ENCODE data around the gene RUNDC3A. TPM values are rescaled to one million over a fixed set of nuclear protein-coding genes. Genes with fewer than 3 reads are reported as not detected.

The RUNDC3A gene
- total and polyA plus RNA-seq, 2 of the 13 experiments (the other 11 are each of a cell fraction or from before 2014, with no cell fraction given) = 0.25 TPM; not detected in 1

DNA sequence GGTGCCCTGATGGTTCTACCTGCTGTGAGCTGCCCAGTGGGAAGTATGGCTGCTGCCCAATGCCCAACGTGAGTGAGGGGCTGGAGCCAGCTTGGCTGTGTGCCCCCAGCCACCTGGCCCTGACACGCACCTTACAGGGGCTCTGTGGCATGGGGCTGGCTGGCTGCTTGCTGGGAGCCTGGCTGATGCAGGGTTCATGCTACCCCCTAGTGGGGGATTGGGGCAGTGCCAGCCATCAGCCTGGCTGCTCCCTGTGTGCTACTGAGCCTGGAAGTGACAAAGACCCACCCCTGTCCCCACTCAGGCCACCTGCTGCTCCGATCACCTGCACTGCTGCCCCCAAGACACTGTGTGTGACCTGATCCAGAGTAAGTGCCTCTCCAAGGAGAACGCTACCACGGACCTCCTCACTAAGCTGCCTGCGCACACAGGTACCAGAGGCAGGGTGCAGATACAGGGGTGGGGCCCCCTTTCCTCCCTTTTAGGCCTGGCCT lies 42.4 kb downstream of the RUNDC3A start (continued):
- TF ChIP-seq, protein P1, sequence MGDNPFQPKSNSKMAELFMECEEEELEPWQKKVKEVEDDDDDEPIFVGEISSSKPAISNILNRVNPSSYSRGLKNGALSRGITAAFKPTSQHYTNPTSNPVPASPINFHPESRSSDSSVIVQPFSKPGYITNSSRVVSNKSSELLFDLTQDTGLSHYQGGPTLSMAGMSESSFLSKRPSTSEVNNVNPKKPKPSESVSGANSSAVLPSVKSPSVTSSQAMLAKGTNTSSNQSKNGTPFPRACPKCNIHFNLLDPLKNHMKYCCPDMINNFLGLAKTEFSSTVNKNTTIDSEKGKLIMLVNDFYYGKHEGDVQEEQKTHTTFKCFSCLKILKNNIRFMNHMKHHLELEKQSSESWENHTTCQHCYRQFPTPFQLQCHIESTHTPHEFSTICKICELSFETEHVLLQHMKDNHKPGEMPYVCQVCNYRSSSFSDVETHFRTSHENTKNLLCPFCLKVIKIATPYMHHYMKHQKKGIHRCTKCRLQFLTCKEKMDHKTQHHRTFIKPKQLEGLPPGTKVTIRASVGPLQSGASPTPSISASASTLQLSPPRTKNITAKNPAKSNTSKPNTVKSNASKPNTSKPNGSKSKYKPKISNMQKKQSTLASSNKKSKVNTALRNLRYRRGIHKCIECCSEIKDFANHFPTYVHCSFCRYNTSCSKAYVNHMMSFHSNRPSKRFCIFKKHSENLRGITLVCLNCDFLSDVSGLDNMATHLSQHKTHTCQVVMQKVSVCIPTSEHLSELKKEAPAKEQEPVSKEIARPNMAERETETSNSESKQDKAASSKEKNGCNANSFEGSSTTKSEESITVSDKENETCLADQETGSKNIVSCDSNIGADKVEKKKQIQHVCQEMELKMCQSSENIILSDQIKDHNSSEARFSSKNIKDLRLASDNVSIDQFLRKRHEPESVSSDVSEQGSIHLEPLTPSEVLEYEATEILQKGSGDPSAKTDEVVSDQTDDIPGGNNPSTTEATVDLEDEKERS (CRISPR knock-in tag; IDR thresholded peaks at IDR 0.05) = no peak
- TF ChIP-seq, protein P2, sequence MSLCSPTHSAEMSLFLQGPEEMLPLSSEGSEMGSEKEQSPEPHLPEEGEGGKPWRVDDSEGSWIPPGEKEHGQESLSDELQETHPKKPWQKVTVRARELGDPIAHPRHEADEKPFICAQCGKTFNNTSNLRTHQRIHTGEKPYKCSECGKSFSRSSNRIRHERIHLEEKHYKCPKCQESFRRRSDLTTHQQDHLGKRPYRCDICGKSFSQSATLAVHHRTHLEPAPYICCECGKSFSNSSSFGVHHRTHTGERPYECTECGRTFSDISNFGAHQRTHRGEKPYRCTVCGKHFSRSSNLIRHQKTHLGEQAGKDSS (CRISPR knock-in tag; IDR thresholded peaks at IDR 0.05; ENCODE audit: borderline replicate concordance, low read depth) = peak; percentile 55; the same call in 1 of the 2 replicates
- TF ChIP-seq ZNF552 (CRISPR knock-in tag; IDR thresholded peaks at IDR 0.05; ENCODE audit: borderline replicate concordance) (no peak), SPEN (CRISPR knock-in tag; IDR thresholded peaks at IDR 0.05; ENCODE audit: low read depth) (no peak; the same call in 1 of the 2 replicates), NFKB2 (CRISPR knock-in tag; IDR thresholded peaks at IDR 0.05; ENCODE audit: borderline replicate concordance) (peak; percentile 59; the same call in 1 of the 2 replicates), KAT8 (CRISPR knock-in tag; IDR thresholded peaks at IDR 0.05) (no peak), CAMTA2 (CRISPR knock-in tag; IDR thresholded peaks at IDR 0.05; ENCODE audit: borderline replicate concordance) (no peak), ZNF713 (CRISPR knock-in tag; IDR thresholded peaks at IDR 0.05) (no peak), ZC3H4 (CRISPR knock-in tag; IDR thresholded peaks at IDR 0.05; ENCODE audit: borderline replicate concordance) (no peak), ZNF556 (CRISPR knock-in tag; IDR thresholded peaks at IDR 0.05; ENCODE audit: borderline replicate concordance) (no peak), GABPB1 (CRISPR knock-in tag; IDR thresholded peaks at IDR 0.05) (0 out of 2 replicates have a peak, but pooled peaks have one; percentile 38), ZNF766 (CRISPR knock-in tag; IDR thresholded peaks at IDR 0.05; ENCODE audit: borderline replicate concordance) (no peak)
- TF ChIP-seq, protein P3, sequence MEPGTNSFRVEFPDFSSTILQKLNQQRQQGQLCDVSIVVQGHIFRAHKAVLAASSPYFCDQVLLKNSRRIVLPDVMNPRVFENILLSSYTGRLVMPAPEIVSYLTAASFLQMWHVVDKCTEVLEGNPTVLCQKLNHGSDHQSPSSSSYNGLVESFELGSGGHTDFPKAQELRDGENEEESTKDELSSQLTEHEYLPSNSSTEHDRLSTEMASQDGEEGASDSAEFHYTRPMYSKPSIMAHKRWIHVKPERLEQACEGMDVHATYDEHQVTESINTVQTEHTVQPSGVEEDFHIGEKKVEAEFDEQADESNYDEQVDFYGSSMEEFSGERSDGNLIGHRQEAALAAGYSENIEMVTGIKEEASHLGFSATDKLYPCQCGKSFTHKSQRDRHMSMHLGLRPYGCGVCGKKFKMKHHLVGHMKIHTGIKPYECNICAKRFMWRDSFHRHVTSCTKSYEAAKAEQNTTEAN (CRISPR knock-in tag; conservative IDR thresholded peaks at IDR 0.05) = no peak
- TF ChIP-seq, protein P4, sequence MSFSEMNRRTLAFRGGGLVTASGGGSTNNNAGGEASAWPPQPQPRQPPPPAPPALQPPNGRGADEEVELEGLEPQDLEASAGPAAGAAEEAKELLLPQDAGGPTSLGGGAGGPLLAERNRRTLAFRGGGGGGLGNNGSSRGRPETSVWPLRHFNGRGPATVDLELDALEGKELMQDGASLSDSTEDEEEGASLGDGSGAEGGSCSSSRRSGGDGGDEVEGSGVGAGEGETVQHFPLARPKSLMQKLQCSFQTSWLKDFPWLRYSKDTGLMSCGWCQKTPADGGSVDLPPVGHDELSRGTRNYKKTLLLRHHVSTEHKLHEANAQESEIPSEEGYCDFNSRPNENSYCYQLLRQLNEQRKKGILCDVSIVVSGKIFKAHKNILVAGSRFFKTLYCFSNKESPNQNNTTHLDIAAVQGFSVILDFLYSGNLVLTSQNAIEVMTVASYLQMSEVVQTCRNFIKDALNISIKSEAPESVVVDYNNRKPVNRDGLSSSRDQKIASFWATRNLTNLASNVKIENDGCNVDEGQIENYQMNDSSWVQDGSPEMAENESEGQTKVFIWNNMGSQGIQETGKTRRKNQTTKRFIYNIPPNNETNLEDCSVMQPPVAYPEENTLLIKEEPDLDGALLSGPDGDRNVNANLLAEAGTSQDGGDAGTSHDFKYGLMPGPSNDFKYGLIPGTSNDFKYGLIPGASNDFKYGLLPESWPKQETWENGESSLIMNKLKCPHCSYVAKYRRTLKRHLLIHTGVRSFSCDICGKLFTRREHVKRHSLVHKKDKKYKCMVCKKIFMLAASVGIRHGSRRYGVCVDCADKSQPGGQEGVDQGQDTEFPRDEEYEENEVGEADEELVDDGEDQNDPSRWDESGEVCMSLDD (CRISPR knock-in tag; IDR thresholded peaks at IDR 0.05; ENCODE audit: borderline replicate concordance) = no peak
